Measurements from ENCODE around the gene PARK7.

PARK7 gene

DNA sequence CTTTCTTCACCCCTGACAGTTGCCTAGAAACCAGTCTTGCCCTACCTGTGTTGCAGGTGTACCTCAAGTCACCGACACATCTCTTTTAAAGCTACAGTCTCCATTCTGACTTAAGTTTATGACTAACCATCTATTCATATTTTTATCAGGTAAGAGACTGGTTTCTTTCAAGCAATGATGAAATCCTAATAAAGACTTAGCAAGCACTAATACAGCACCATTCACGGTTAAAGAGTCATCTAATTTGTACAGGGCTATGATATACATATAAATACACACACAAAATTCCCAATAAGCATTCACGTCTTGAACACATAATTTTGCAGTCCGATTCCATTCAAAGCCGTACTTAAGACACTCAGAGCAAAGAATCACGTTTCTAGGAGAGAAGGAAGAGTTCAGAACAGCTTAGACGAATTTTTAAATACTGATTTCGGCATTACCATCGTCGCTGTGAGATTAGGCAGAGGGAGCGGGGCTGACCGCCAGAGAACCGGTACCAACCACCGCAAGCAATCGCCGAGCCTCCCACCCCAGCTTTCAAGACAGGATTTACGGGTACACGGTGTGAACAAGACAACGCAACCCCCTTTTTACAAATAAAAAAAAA is 63.7 kb downstream of the PARK7 start:
- no peak for FAIRE-seq

DNA sequence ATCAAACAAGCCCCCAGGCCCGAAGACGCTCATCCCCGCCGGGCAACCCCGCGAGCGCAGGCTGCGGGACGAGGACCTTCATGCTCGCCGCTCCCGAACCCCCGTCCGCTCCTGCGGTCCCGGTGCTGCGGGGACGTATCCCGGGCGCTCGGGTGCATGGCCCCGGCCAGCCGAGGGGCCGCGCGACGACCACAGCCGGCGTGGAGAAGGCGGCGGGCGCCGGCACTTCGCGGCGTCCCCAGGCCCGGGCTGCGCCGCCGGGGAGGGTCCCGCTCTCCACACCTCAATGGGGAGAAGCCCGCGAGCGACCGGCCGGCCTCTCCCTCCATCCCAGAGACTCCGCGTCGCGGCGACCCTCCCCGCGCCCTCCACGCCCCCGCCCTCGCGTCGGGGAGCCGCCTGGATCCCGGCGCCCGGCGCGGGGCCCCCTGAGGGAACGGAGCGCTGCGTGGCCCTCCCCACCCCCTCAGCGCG is 64.2 kb downstream of the PARK7 start:
- no peak for FAIRE-seq

DNA sequence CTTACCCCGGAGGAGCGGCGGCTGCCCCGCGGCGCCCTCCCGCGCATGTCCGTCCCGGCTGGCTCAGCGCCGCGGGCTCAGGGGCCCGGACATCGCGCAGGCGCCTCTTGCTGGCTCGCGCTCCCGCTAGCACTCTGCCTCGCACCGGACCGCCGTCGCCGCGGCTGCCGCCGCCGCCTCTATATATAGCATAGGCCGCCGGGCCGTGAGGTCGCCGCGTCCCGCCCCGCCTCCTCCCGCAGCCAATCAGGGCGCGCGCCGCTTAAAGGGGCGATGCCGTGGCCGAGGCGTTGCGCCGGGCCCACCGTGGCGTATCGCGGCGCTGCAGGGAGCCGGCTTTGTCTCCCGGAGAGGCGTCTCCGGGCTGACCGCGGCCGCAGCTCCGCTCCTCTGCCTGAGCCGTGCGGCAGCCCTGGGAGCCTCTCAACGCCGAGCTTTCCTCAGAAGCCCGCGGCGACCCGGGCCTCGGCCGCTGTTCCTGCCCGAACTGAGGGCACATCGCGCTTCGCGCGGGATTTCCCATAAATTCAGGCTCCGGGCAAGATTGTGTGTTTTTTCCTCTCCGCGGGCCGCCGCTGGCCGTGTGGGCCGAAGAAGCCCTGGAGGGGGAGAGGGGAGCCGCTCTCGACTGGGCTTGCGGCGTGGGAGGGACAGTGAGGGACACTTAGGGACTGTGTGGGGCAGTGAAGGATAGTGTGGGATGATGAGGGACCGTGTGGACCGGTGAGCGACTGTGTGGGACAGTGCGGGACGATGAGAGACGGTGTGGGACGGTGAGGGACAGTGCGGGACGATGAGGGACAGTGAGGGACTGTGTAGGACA is 64.9 kb downstream of the PARK7 start, which contains the start of gene ERRFI1:
ERRFI1 (minus strand) TSS at position 157 of the 823 bp plus-strand sequence. CDS start 10,690 bp downstream, outside the sequence.
- no peak for FAIRE-seq

DNA sequence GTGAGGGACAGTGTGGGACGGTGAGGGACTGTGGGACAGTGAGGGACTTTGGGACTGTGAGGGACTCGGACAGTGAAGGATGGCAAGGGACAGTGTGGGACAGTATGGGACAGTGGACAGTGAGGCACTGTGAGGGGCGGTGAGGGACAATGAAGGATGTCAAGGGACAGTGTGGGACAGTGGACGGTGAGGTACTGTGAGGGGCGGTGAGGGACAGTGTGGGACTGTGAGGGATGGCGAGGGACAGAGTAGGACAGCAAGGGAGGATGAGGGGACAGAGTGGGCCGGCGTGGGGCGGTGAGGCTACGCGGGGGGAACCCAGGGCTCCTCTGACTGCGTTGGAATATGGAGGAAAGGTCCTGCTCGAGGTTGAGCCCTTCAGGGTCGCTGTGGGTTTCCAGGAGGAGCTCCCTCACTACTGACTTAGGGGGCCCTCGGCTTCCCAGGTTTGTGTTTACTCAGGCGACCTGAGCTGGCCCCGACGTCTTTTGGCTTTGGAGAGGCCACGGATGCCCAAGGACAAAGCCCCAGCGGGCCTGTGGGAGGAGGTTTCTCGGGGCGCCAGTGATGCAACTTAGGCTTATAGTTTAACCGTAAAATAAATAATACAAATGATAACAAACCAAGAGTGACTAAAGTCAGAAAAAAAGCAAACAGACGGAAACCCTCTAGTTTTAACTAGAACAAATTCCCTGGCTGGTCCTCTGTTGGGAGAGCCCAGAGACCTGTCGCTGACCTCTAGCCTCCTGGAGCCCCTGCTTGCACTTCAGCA is 65.7 kb downstream of the PARK7 start:
- FAIRE-seq: no peak

DNA sequence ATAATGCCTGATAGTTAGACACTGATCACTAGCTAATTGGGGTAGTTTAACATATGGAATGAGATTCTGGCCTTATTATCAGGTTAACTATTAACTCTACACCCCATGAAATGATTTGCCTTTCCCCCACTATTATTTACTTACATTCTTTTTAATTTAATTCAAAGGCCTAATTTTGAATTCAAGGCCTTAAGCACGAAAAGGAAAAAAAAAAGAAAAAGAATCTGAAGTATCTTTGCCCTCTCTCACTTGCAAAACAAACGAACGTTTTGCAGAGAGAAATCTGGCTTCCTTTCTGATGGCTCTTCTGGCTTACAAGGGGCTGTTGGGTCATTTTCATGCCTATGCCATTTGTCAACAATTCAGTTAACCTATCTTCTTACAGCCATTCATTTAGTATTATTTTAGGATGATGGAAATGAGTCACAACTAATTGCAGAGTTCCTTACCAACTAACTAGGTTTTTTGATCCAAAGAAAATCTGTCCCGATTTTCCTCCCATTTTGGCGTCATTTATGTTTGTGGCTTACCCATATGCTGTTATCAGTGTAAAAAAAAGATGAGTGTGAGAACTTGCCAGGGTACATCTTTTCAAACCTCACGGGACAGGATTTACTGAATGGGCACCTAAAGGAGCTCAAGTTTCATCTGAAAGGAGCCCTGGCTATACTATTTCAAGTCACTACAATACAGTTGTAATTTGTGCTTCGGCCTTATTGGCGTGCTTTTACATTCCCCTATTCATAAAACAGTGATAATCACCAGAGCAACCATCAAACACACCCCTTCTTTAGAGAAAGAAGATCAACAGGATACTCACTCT is 66.4 kb downstream of the PARK7 start:
- no peak for FAIRE-seq

DNA sequence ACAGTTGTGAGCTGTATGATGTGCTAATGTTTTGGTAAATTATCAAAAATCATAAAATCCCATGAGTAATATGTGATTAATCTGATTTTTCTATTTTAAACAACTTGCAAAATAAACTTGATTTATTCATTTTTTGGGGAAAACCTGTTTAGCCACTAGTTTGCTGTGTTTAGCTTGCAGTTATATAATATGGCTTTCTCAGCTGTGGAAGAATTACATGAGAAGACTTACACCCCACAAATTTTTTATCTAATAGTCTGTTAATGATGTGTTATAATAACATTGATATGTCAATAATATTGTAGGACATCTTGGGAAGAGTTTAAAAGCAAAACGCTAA is 67.0 kb downstream of the PARK7 start:
- no peak for FAIRE-seq

DNA sequence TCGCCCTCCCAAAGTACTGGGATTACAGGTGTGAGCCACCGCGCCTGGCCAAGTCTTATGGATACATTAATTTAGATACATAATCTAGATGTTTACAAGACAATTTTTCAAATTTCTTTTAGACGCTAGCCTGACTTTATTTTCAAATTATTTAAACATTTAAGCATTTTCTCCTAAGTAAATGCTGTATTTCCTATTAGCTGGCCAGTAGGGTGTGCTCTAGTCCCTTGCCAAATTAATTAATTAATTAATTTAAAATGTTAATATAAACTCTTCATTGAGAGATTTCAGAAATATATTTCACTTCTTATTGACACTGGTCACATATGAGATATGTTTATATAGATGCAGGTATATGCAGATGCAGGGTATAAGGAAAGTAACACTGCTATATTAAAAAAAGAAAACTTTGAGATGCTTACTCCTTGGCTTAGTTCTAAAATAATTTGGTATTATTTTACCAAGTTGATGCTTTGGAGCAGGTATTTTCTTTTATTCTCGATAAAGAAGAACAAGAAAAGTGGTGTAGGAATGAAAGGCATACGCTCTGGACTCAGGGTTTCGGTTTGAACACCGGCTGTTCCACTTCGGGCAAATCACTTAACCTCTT is 69.8 kb downstream of the PARK7 start:
- no peak for FAIRE-seq

DNA sequence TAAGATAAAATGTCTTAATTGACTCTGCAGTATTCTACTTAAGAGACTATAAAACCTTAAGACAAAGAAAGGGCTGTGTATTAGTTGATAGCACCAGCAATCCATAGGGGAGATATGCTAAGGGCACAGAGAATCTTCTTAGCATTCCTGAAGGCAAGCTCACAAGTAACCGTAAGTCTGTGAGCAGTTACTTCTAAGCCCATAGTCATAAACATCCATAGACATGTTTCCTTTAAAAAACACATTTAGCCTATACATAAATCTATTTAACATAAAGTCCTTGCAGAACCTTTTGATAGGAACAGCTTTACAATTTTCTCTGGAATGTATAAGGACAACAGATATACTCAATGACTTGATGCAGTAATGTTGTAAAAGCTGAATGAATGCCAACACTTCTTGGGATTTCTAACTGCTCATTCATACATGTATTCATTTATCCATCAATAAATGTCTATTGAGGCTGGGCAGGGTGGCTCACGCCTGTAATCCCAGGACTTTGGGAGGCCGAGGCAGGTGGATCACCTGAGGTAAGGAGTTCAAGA is 70.9 kb downstream of the PARK7 start:
- no peak for FAIRE-seq

DNA sequence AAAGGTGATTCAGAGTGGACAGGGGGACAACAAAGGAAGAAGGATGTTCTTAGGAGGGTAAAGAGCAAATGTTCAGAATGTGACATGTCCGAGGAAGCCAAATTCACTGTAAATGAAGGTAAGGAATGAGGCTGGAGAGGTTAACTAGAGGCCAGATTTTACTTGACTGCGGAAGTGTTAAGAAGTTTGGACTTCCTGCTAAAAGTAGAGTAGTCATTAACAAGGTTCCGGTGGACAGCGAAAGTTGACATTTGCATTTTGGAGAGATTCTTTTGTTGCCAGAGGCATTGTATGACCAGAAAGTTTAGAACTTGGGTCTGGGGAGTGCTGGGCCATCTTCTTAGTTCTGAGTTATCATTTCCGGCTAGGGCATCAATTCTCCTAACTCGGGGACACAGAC is 71.8 kb downstream of the PARK7 start:
- FAIRE-seq: no peak

Data from colon (tissue), 2 donors.